Activated naive CD4-positive, alpha-beta T cell treated with anti-CD3 and anti-CD28 coated beads for 36 hours (primary cell): ENCODE measurements around the gene COL17A1. TPM values are rescaled to one million over a fixed set of nuclear protein-coding genes. Genes with fewer than 3 reads are reported as not detected.

Experiments
- CTCF ChIA-PET: fragments of 350-600 bp; sonication (Branson Sonifier 250); formaldehyde crosslinking; loops from one replicate; lab custom pipeline; 2021; ENCODE audit warnings: antibody characterized with exemption; lab: Charles Lee
- DNase-seq: peaks from one replicate; pipeline ENCODE4 v3.0.0-alpha.2; 2020
- H3K27ac Mint-ChIP-seq: one replicate; pipeline ENCODE4 v1.8.0; 2021; ENCODE audit warnings: mild to moderate bottlenecking, mixed read lengths
- H3K27me3 Mint-ChIP-seq: one replicate; pipeline ENCODE4 v1.8.0; 2021; ENCODE audit warnings: low read depth, mixed read lengths
- H3K36me3 Mint-ChIP-seq: one replicate; pipeline ENCODE4 v1.8.0; 2021; ENCODE audit warnings: low read depth, mixed read lengths
- H3K4me1 Mint-ChIP-seq: one replicate; pipeline ENCODE4 v1.8.0; 2021; ENCODE audit warnings: low read depth, mixed read lengths
- H3K4me3 Mint-ChIP-seq: one replicate; pipeline ENCODE4 v1.8.0; 2021; ENCODE audit warnings: mild to moderate bottlenecking, moderate library complexity, mixed read lengths
- H3K9me3 Mint-ChIP-seq: one replicate; pipeline ENCODE4 v1.8.0; 2021; ENCODE audit warnings: mixed read lengths
- intact Hi-C: fragments of 100-400 bp; cut with micrococcal nuclease; formaldehyde crosslinking; loops from one replicate; pipeline ENCODE4 v1.15.1; 2023
- total RNA-seq, 2 experiments: library from RNA; stranded (reverse); gene quantifications; one replicate each; pipeline ENCODE4 v1.2.3, GENCODE V29; 2021

COL17A1 gene
- total RNA-seq: not detected

GRCh38 chr10:104085801-104086400 is at the start of gene COL17A1:
TSS of gene COL17A1 (minus strand) at chr10:104085880. CDS start at chr10:104080673, 5,207 bp downstream.
- CTCF ChIA-PET: no interaction called here
- H3K27ac Mint-ChIP-seq: no peak within 1 kb of the TSS
- peaks cover 7% of the 10 kb centered on the region for H3K4me1 Mint-ChIP-seq
- H3K27me3 Mint-ChIP-seq: no peaks in the 10 kb centered on the region
- intact Hi-C loops: no loop called here
- no peak for DNase-seq
- H3K36me3 Mint-ChIP-seq: no peaks in the 10 kb centered on the region
- H3K4me3 Mint-ChIP-seq: no peak within 1 kb of the TSS
- H3K9me3 Mint-ChIP-seq: no peaks in the 10 kb centered on the region

DNA sequence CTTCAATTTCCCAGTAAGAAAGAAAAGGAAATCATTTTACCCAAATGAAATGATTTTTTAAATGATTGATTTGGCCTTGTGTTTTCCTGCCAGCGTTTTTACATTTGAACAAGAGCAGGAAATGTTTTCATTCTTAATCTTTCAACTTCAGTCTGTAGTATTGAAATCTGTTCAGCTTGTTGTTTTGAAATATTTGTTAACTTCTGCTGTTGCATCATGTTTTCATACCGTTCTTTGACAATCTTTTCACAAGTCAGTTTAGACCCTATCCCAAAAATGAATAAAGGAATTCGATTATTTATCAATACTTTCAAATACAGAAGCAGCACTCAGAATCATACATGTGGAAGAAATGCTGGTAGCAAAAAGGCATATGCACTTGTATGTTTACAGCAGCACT is 44.4 kb upstream of the COL17A1 start:
- Mint-ChIP-seq H3K36me3 (peaks cover 10% of the 10 kb centered on the region), H3K9me3 (no peaks in the 10 kb centered on the region), H3K4me3 (no peak overlapping the region), H3K27me3 (peaks cover 5% of the 10 kb centered on the region), H3K4me1 (peaks cover 11% of the 10 kb centered on the region), H3K27ac (no peak overlapping the region)
- no peak for DNase-seq
- CTCF ChIA-PET: interaction anchor here (0.7 to 1.2 kb wide), 2 partner anchors 10 to 132 kb away, joined by 3 to 4 read pairs; no protein-coding TSS in a partner anchor
- intact Hi-C loops: no loop called here

DNA sequence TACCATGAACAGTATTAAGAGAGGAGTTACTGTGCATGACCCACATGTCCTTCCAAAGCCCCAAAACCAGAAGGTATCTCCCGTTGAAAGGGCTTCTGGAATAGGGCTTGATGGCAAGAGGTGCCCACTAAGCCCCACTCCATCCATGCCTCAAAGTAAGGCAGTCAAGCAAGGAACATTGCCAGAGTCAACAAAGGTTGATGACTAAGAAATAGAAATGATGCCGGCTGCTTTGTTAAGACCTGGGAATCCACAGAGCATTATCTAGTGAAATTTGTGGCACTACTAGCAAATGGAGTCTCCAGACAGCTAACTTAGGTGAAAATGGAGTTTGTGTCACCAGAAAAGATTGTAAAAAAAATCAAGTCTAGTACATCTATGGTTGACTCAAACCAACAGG is 42.5 kb upstream of the COL17A1 start:
- Mint-ChIP-seq H3K27ac (no peak overlapping the region), H3K9me3 (no peaks in the 10 kb centered on the region), H3K4me3 (no peak overlapping the region), H3K27me3 (peaks cover 4% of the 10 kb centered on the region), H3K36me3 (peaks cover 16% of the 10 kb centered on the region), H3K4me1 (peaks cover 20% of the 10 kb centered on the region)
- DNase-seq: no peak
- CTCF ChIA-PET: interaction anchor here (0.9 to 1.3 kb wide), 2 partner anchors 11 to 172 kb away, joined by 3 read pairs; no protein-coding TSS in a partner anchor
- intact Hi-C loops: no loop called here

GRCh38 chr10:104127411-104127810 is 41.7 kb upstream of the COL17A1 start:
- H3K27ac Mint-ChIP-seq: peak overlapping the region; percentile 34
- intact Hi-C loops: no loop called here
- CTCF ChIA-PET: interaction anchor here (0.9 to 1.4 kb wide), 4 partner anchors 38 to 237 kb away, joined by 3 to 4 read pairs (median 3); no protein-coding TSS in a partner anchor

GRCh38 chr10:104123397-104123796 is 37.7 kb upstream of the COL17A1 start:
- CTCF ChIA-PET: interaction anchor here (0.6 to 5.1 kb wide), 15 partner anchors 14 to 236 kb away, joined by 3 to 29 read pairs (median 3); no protein-coding TSS in a partner anchor
- peaks cover 16% of the 10 kb centered on the region for H3K36me3 Mint-ChIP-seq
- no peaks in the 10 kb centered on the region for H3K27me3 Mint-ChIP-seq
- peaks cover 40% of the 10 kb centered on the region for H3K4me1 Mint-ChIP-seq
- DNase-seq: no peak
- peak overlapping the region; percentile 63 for H3K4me3 Mint-ChIP-seq
- intact Hi-C loops: loop anchor here (1.0 to 5.0 kb wide), 7 partner anchors 41 to 931 kb away; partner anchors contain the start of genes CFAP58 and NT5C2
- H3K27ac Mint-ChIP-seq: peak overlapping the region; percentile 53
- H3K9me3 Mint-ChIP-seq: no peaks in the 10 kb centered on the region

More at GRCh38 chr10:104127411-104127810, 41.7 kb upstream of the COL17A1 start:
- Mint-ChIP-seq H3K36me3 (peaks cover 16% of the 10 kb centered on the region), H3K9me3 (no peaks in the 10 kb centered on the region), H3K4me3 (no peak overlapping the region), H3K4me1 (peaks cover 28% of the 10 kb centered on the region), H3K27me3 (no peaks in the 10 kb centered on the region)
- DNase-seq: peak; percentile 19

- H3K27me3 Mint-ChIP-seq: no peaks in the 10 kb centered on the region
- peak overlapping the region; percentile 97 for H3K27ac Mint-ChIP-seq
- peak overlapping the region; percentile 90 for H3K4me3 Mint-ChIP-seq
- H3K4me1 Mint-ChIP-seq: peaks cover 42% of the 10 kb centered on the region
- H3K9me3 Mint-ChIP-seq: no peaks in the 10 kb centered on the region
- H3K36me3 Mint-ChIP-seq: peaks cover 16% of the 10 kb centered on the region
- intact Hi-C loops: loop anchor here (1.0 to 5.0 kb wide), 7 partner anchors 40 to 930 kb away; partner anchors contain the start of genes CFAP58 and NT5C2
- DNase-seq: peak; percentile 45
- CTCF ChIA-PET: interaction anchor here (0.6 to 5.1 kb wide), 26 partner anchors 18 to 236 kb away, joined by 3 to 29 read pairs (median 4); partner anchors contain the start of gene SLK
Observed at GRCh38 chr10:104122225-104123107, 36.8 kb upstream of the COL17A1 start.

DNA sequence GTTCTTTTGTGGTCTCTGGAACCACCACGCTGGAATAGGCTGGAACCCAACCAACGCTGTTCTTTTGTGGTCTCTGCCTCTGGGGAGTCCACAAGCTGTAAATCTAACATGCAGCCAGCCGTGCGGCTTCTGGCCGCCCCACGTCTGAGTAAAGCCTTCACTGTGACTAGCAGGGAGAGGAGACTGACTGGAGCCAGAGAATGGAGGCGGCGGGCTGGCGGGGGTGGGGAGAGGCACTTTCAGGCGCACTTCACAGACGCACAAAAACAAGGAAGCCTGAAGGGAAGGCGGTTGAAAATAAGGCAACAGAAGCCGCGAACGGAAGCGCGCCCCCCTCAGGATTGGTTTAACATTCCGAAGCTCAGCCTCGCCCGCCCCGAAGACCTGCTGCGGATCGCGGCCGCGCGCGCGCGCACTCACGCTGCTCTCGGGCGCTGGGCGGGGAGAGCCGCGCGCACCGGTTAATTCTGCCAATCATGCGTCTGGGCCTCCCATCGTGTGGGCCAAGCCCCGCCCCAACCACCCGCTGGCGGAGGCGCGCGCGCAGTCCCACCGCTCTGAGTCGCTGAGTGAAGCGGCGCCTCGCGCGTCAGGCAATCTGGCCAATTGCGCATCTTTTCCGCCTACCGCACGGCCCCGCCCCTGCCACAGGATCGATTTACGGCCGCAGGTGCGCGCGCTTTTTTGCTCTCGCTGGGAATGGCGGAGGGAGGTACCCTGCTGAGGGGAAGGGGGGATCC is 36.0 kb upstream of the COL17A1 start, which contains the start of gene SFR1:
SFR1 (plus strand) TSS at position 687 of the 740 bp plus-strand sequence; CDS start at position 700, 13 bp downstream.
- peaks cover 38% of the 10 kb centered on the region for H3K4me1 Mint-ChIP-seq
- no peaks in the 10 kb centered on the region for H3K27me3 Mint-ChIP-seq
- intact Hi-C loops: loop anchor here (1.0 to 5.0 kb wide), 15 partner anchors 11 to 929 kb away; partner anchors contain the start of genes CFAP43, CFAP58, NT5C2 and SLK
- H3K36me3 Mint-ChIP-seq: peaks cover 16% of the 10 kb centered on the region
- peak within 1 kb of the TSS; percentile 90 for H3K4me3 Mint-ChIP-seq
- no peaks in the 10 kb centered on the region for H3K9me3 Mint-ChIP-seq
- DNase-seq: peak; percentile 99
- CTCF ChIA-PET: interaction anchor here (0.7 to 5.1 kb wide), 20 partner anchors 11 to 236 kb away, joined by 3 to 29 read pairs (median 4); partner anchors contain the start of gene SLK
- peak within 1 kb of the TSS; percentile 97 for H3K27ac Mint-ChIP-seq

DNA sequence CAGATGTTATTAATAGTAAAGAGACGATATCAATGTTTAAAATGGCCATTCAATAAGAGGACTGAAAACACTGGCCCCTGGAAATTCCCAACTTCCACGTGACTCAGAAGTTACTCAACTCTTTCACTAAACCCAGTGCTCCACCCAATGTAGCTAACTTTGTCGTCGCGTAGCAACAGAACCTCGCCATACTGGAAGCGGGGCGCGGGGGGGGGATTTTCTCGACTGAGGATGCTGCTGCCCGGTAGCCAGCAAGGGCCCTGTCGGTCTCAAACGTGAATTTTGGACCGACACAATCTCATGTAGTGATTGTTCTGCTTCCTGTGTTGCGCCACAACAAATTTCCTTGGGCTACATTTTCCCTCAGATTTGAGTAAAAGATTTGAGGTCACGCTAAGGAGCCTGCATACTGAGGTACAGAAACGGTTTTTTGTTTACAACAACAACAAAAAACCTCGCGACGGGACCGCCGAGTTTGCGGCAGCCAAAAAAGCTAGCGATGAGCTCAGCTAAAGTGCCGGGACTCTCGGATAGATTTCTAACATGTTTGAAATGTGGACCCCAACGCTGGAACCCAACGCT is 35.3 kb upstream of the COL17A1 start:
- peak overlapping the region; percentile 97 for H3K27ac Mint-ChIP-seq
- no peaks in the 10 kb centered on the region for H3K27me3 Mint-ChIP-seq
- peaks cover 38% of the 10 kb centered on the region for H3K4me1 Mint-ChIP-seq
- H3K4me3 Mint-ChIP-seq: peak overlapping the region; percentile 90
- H3K36me3 Mint-ChIP-seq: peaks cover 14% of the 10 kb centered on the region
- intact Hi-C loops: loop anchor here (1.0 to 5.0 kb wide), 13 partner anchors 11 to 929 kb away; partner anchors contain the start of genes CFAP43, NT5C2, SLK and STN1
- no peaks in the 10 kb centered on the region for H3K9me3 Mint-ChIP-seq
- CTCF ChIA-PET: interaction anchor here (0.7 to 5.1 kb wide), 13 partner anchors 11 to 235 kb away, joined by 3 to 29 read pairs (median 6); no protein-coding TSS in a partner anchor
- peak; percentile 94 for DNase-seq

- peak overlapping the region; percentile 97 for H3K27ac Mint-ChIP-seq
- H3K4me3 Mint-ChIP-seq: peak overlapping the region; percentile 90
- intact Hi-C loops: loop anchor here (2.0 to 5.0 kb wide), 5 partner anchors 38 to 928 kb away; partner anchors contain the start of gene NT5C2
- CTCF ChIA-PET: interaction anchor here (0.6 to 5.1 kb wide), 5 partner anchors 22 to 233 kb away, joined by 3 to 29 read pairs (median 4); no protein-coding TSS in a partner anchor
- DNase-seq: no peak
- H3K4me1 Mint-ChIP-seq: peaks cover 37% of the 10 kb centered on the region
- no peaks in the 10 kb centered on the region for H3K9me3 Mint-ChIP-seq
- H3K27me3 Mint-ChIP-seq: no peaks in the 10 kb centered on the region
- peaks cover 10% of the 10 kb centered on the region for H3K36me3 Mint-ChIP-seq
Observed at GRCh38 chr10:104120512-104120902, 34.8 kb upstream of the COL17A1 start.

DNA sequence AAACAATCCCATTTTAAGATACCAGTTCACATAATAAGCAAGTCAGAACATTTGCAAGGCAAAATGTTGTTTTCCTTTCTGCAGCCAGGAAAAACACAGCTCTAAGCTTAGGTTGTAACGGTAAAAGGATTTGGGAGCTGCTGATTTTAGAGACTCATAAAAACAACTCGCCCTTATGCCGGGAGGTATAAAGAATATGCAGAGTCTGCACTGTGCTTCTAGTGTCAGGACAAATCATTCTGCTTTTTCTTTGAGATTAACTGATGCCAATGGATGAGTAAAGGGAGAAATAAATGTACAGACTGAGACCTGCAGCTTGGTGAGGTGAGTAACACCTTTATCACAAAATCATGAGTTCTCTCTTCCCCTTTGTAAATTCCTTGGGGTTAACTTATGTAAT is 34.3 kb upstream of the COL17A1 start:
- intact Hi-C loops: loop anchor here (2.0 to 5.0 kb wide), 5 partner anchors 38 to 928 kb away; partner anchors contain the start of gene NT5C2
- H3K27ac Mint-ChIP-seq: no peak overlapping the region
- H3K4me3 Mint-ChIP-seq: no peak overlapping the region

More for the DNA sequence above, 34.3 kb upstream of the COL17A1 start:
- CTCF ChIA-PET: interaction anchor here (0.6 to 5.1 kb wide), 4 partner anchors 109 to 232 kb away, joined by 3 to 29 read pairs (median 6); no protein-coding TSS in a partner anchor
- no peaks in the 10 kb centered on the region for H3K27me3 Mint-ChIP-seq
- H3K4me1 Mint-ChIP-seq: peaks cover 32% of the 10 kb centered on the region
- no peak for DNase-seq
- H3K36me3 Mint-ChIP-seq: peaks cover 6% of the 10 kb centered on the region
- H3K9me3 Mint-ChIP-seq: no peaks in the 10 kb centered on the region
